ENCODE measurements around the gene COQ8B.

Gene COQ8B

DNA sequence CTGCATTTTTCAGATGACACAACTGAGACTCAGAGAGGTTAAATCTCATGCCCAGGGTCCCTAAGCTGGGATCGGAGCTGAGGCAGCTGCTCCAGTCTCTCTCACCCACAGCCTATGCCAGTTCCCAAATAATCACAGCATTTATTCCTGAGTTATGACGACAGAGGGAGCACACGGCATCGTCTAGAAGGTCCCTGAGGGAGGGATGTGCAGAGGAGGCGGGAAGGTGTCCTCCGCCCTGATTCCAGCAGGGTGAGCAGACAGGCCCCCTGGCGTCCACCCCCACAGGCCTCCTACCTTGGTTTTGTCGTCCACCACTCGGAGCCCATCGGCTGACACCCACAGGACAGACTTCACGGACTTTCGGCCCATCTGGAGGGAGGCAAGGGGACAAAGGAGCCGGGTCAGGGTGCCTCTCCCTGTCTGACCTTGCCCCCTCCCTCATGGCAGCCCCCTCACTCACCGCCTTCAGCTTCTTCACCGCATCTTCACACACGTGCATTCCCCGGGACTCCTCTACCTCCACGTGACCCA lies 34.2 kb downstream of the COQ8B start:
- ChIA-PET POLR2A (interaction anchor here (1.1 kb wide), 1 partner anchor 9 kb away, joined by 3 read pairs; no protein-coding TSS in a partner anchor), CTCF (interaction anchor here (1.2 to 3.0 kb wide), 3 partner anchors 10 to 137 kb away, joined by 3 to 8 read pairs (median 4); no protein-coding TSS in a partner anchor)
- TF ChIP-seq, protein P1, sequence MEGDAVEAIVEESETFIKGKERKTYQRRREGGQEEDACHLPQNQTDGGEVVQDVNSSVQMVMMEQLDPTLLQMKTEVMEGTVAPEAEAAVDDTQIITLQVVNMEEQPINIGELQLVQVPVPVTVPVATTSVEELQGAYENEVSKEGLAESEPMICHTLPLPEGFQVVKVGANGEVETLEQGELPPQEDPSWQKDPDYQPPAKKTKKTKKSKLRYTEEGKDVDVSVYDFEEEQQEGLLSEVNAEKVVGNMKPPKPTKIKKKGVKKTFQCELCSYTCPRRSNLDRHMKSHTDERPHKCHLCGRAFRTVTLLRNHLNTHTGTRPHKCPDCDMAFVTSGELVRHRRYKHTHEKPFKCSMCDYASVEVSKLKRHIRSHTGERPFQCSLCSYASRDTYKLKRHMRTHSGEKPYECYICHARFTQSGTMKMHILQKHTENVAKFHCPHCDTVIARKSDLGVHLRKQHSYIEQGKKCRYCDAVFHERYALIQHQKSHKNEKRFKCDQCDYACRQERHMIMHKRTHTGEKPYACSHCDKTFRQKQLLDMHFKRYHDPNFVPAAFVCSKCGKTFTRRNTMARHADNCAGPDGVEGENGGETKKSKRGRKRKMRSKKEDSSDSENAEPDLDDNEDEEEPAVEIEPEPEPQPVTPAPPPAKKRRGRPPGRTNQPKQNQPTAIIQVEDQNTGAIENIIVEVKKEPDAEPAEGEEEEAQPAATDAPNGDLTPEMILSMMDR (IDR thresholded peaks at IDR 0.05; ENCODE audit: insufficient read depth, low read length, missing control alignments) = no peak
- no peak for DNase-seq (ENCODE audit: low read depth, low spot score)
- H3K4me3 ChIP-seq (ENCODE audit: low read depth, low read length) = no peak overlapping the region

DNA sequence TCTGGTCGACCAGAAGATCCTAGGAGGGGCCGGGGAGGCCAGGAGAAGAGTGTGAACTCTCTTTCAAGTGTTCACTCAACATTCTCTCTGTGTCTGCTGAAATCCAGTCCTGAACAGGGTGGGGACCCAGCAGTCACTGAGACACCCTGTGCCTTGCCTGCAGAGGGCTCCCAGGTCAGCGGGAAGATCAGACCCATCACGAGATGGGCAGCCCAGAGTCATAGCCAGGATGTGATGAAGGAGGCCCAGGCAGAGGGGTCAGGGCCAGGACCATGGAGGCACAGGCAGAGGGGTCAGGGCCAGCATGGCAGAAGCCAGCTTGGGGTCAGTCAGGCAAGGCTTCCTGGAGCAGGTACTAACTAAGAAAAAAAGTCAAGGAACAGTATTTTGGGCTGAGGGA lies 35.6 kb downstream of the COQ8B start:
- TF ChIP-seq, protein P1 (IDR thresholded peaks at IDR 0.05; ENCODE audit: insufficient read depth, low read length, missing control alignments) = no peak
- ChIA-PET CTCF (no interaction called here), POLR2A (no interaction called here)
- no peak for DNase-seq (ENCODE audit: low read depth, low spot score)
- H3K4me3 ChIP-seq (ENCODE audit: low read depth, low read length) = no peak overlapping the region

DNA sequence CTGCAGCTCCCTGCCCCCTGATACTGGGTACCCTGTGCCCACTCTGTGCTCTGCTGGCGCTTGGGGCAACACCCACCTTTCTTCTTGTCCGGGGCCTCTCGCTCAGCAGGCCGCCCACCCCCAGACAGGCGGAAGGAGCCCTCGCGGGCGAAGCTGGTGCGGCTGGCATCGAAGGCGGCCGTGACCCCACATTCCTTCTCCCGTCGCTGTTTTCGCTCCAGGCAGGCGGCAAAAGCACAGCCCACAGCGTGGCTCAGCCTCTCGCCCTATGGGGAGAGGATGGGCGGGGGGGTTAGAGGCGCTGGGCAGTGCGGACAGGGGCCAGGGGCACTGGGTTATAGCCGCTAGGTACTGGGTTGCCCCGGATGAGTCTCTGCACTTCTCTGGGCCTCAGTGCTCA lies 39.5 kb downstream of the COQ8B start:
- POLR2A ChIA-PET = no interaction called here
- no peak overlapping the region for H3K4me3 ChIP-seq (ENCODE audit: low read depth, low read length)
- CTCF ChIA-PET = interaction anchor here (1.8 kb wide), 1 partner anchor 14 kb away, joined by 4 read pairs; no protein-coding TSS in a partner anchor
- TF ChIP-seq, protein P1 (IDR thresholded peaks at IDR 0.05; ENCODE audit: insufficient read depth, low read length, missing control alignments) = no peak
- DNase-seq (ENCODE audit: low read depth, low spot score) = no peak

DNA sequence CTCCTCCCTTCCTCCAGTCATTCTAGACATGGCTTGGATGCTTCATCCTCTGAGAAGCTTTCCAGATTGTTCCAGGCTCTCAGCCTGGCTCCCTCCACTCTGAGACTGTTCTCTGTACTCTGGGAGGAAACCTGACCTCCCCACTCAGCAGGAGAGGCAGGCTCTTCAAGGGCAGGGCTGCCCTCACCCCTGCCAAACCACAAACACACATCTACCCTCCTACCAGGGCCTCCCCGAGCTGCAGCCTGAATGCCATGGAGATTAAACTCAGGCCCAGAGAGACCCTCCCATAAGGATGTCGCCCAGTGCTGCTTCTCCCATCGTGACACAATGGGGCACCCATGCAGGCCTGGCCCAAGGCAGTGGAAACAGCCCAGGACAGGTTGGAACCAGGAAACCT lies 42.4 kb downstream of the COQ8B start:
- POLR2A ChIA-PET = interaction anchor here (1.0 kb wide), 1 partner anchor 9 kb away, joined by 3 read pairs; no protein-coding TSS in a partner anchor
- TF ChIP-seq, protein P1 (IDR thresholded peaks at IDR 0.05; ENCODE audit: insufficient read depth, low read length, missing control alignments) = no peak
- CTCF ChIA-PET = interaction anchor here (0.8 to 3.5 kb wide), 2 partner anchors 11 to 132 kb away, joined by 3 to 16 read pairs; no protein-coding TSS in a partner anchor
- no peak overlapping the region for H3K4me3 ChIP-seq (ENCODE audit: low read depth, low read length)
- DNase-seq (ENCODE audit: low read depth, low spot score) = no peak

DNA sequence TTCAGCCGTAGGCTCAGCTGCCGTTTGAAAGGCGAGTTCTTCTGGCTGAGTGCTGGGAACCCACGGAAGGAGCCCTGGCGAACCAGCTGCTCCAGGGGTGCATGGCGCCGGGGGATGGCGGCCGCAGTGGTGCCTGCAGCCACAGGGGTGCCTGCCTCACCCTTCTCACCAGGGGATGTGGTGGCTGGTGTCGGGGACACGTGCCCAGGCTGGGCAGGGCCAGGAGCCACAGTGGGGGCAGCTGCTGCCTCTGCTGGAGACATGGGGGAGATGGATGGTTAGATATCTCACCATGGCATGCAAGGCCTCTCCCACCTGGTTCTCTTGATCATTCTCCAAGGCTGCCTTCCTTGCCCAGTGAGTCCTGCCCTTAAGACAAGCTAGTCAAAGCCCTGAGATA lies 43.3 kb downstream of the COQ8B start:
- H3K4me3 ChIP-seq (ENCODE audit: low read depth, low read length) = no peak overlapping the region
- TF ChIP-seq, protein P1 (IDR thresholded peaks at IDR 0.05; ENCODE audit: insufficient read depth, low read length, missing control alignments) = no peak
- DNase-seq (ENCODE audit: low read depth, low spot score) = no peak
- CTCF ChIA-PET = interaction anchor here (0.8 to 3.5 kb wide), 2 partner anchors 10 to 133 kb away, joined by 3 to 16 read pairs; no protein-coding TSS in a partner anchor
- POLR2A ChIA-PET = interaction anchor here (0.6 to 1.0 kb wide), 2 partner anchors 9 kb away, joined by 3 read pairs; no protein-coding TSS in a partner anchor

DNA sequence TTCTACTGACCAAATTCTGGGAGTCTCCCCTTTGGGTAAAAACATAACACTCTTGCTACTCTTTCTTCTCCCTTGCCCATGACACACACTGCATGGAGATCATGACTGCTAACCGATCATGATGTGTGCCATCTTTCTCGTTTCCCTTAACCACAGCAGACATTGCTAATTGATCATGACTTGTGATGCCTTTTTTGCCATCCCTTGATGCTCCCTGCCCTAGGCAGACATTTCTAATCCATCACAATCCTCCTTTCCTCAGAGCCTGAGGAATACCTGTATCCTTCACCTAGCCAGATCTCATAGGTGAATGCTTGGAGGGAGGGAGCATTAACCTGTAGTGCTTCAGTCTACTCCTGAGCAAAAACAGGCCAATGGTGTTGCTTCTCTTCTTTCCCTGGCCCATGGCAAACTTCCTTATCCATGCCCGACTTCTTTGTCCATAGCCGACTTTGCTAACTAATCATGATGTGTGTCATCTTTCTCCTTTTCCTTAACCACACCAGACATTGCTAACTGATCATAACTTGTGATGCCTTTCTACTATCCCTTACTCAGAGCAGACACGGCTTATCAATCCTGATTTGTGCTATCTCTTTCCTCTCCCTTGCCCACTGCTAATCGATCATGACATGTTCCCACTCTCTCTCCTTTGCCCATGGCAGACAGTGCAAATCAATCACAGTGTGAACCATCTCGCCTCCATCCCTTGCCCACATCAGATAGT lies 44.0 kb downstream of the COQ8B start:
- POLR2A ChIA-PET = interaction anchor here (0.6 kb wide), 1 partner anchor 9 kb away, joined by 3 read pairs; no protein-coding TSS in a partner anchor

More for the DNA sequence above, 44.0 kb downstream of the COQ8B start:
- TF ChIP-seq, protein P1 (IDR thresholded peaks at IDR 0.05; ENCODE audit: insufficient read depth, low read length, missing control alignments) = no peak
- CTCF ChIA-PET = interaction anchor here (1.0 to 3.5 kb wide), 3 partner anchors 9 to 38 kb away, joined by 3 to 16 read pairs (median 4); no protein-coding TSS in a partner anchor
- no peak overlapping the region for H3K4me3 ChIP-seq (ENCODE audit: low read depth, low read length)
- DNase-seq (ENCODE audit: low read depth, low spot score) = no peak
